Measurements from ENCODE around the gene KDM1A. TPM values are rescaled to one million over a fixed set of nuclear protein-coding genes. Genes with fewer than 3 reads are reported as not detected.

Gene KDM1A
- total RNA-seq, 1 experiment from 2014 or later, result 162 TPM

- Histone ChIP-seq H3K4me3 (replicated peaks in 1 of 2; ENCODE audit: low read depth in 1 of 2, low read length in 2 of 2) (no peak overlapping the region), H3K27ac (ENCODE audit: low read depth, low read length) (no peak overlapping the region), H2AFZ (ENCODE audit: low read depth, low read length, poor library complexity, severe bottlenecking) (no peak overlapping the region), H3K79me2 (ENCODE audit: insufficient read depth, low read length) (peaks cover 93% of the 10 kb centered on the region), H3K27me3 (ENCODE audit: insufficient read depth, low read length) (no peaks in the 10 kb centered on the region), H3K9me2 (ENCODE audit: insufficient read depth) (no peaks in the 10 kb centered on the region), H3K4me2 (ENCODE audit: low read length) (no peak overlapping the region), H3K36me3 (ENCODE audit: control insufficient read depth in 1 of 2, insufficient read depth in 2 of 2, low read length in 2 of 2) (no peaks in the 10 kb centered on the region; a peak in 1 of 4 replicates), H3K9ac (ENCODE audit: low read length) (no peak overlapping the region), H4K20me1 (ENCODE audit: insufficient read depth) (peaks cover 34% of the 10 kb centered on the region; the same call in 1 of the 2 replicates), H3K9me3 (ENCODE audit: control insufficient read depth in 1 of 2, insufficient read depth in 1 of 2, low read depth in 1 of 2, low read length in 2 of 2) (no peaks in the 10 kb centered on the region), H3K4me1 (ENCODE audit: control insufficient read depth in 1 of 2, insufficient read depth in 2 of 2, low read length in 2 of 2) (peaks cover 8 to 36% of the 10 kb centered on the region in 2 experiments; a peak in 3 of 4 replicates)
- TF ChIP-seq YY1 (IDR thresholded peaks at IDR 0.05; ENCODE audit: extremely low read depth, insufficient replicate concordance, low read depth, low read length) (no peak), MAX (IDR thresholded peaks at IDR 0.05) (no peak), ZNF274 (IDR thresholded peaks at IDR 0.05; ENCODE audit: low read depth, low read length) (no peak), ZFX (IDR thresholded peaks at IDR 0.05) (no peak), SRF (IDR thresholded peaks at IDR 0.05; ENCODE audit: low read depth) (no peak), JUND (IDR thresholded peaks at IDR 0.05) (no peak), SIN3A (IDR thresholded peaks at IDR 0.05; ENCODE audit: low read depth) (no peak), POLR2AphosphoS5 (IDR thresholded peaks at IDR 0.05; ENCODE audit: low read depth, low read length) (no peak), ATF3 (IDR thresholded peaks at IDR 0.05) (no peak), EGR1 (IDR thresholded peaks at IDR 0.05; ENCODE audit: low read depth) (no peak), EZH2phosphoT487 (IDR thresholded peaks at IDR 0.05; ENCODE audit: borderline replicate concordance) (no peak), ELF1 (IDR thresholded peaks at IDR 0.05; ENCODE audit: borderline replicate concordance, low read depth) (no peak), CEBPB (IDR thresholded peaks at IDR 0.05; ENCODE audit: low read depth) (no peak), CTCF (IDR thresholded peaks at IDR 0.05 in 2 of 3, conservative IDR thresholded peaks at IDR 0.05 in 1 of 3; ENCODE audit: borderline replicate concordance in 1 of 3, insufficient read depth in 1 of 3, low read depth in 2 of 3, low read length in 2 of 3) (no peak), CBX3 (IDR thresholded peaks at IDR 0.05; ENCODE audit: low read depth) (no peak), RAD21 (IDR thresholded peaks at IDR 0.05; ENCODE audit: low read depth) (no peak), SP1 (IDR thresholded peaks at IDR 0.05; ENCODE audit: low read depth) (no peak)
- TF ChIP-seq, protein P1, sequence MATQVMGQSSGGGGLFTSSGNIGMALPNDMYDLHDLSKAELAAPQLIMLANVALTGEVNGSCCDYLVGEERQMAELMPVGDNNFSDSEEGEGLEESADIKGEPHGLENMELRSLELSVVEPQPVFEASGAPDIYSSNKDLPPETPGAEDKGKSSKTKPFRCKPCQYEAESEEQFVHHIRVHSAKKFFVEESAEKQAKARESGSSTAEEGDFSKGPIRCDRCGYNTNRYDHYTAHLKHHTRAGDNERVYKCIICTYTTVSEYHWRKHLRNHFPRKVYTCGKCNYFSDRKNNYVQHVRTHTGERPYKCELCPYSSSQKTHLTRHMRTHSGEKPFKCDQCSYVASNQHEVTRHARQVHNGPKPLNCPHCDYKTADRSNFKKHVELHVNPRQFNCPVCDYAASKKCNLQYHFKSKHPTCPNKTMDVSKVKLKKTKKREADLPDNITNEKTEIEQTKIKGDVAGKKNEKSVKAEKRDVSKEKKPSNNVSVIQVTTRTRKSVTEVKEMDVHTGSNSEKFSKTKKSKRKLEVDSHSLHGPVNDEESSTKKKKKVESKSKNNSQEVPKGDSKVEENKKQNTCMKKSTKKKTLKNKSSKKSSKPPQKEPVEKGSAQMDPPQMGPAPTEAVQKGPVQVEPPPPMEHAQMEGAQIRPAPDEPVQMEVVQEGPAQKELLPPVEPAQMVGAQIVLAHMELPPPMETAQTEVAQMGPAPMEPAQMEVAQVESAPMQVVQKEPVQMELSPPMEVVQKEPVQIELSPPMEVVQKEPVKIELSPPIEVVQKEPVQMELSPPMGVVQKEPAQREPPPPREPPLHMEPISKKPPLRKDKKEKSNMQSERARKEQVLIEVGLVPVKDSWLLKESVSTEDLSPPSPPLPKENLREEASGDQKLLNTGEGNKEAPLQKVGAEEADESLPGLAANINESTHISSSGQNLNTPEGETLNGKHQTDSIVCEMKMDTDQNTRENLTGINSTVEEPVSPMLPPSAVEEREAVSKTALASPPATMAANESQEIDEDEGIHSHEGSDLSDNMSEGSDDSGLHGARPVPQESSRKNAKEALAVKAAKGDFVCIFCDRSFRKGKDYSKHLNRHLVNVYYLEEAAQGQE (IDR thresholded peaks at IDR 0.05; ENCODE audit: low read depth), result no peak
- TF ChIP-seq, protein P2, sequence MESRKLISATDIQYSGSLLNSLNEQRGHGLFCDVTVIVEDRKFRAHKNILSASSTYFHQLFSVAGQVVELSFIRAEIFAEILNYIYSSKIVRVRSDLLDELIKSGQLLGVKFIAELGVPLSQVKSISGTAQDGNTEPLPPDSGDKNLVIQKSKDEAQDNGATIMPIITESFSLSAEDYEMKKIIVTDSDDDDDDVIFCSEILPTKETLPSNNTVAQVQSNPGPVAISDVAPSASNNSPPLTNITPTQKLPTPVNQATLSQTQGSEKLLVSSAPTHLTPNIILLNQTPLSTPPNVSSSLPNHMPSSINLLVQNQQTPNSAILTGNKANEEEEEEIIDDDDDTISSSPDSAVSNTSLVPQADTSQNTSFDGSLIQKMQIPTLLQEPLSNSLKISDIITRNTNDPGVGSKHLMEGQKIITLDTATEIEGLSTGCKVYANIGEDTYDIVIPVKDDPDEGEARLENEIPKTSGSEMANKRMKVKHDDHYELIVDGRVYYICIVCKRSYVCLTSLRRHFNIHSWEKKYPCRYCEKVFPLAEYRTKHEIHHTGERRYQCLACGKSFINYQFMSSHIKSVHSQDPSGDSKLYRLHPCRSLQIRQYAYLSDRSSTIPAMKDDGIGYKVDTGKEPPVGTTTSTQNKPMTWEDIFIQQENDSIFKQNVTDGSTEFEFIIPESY (IDR thresholded peaks at IDR 0.05; ENCODE audit: extremely low read depth, insufficient replicate concordance, low read length), result no peak
- no TSS peak for BruUV-seq (replicated peaks)
- ATAC-seq (no peak), DNase-seq (ENCODE audit: low read depth, low spot score) (no peak)
- ChIA-PET RAD21 (ENCODE audit: low non-redundant PET in 1 of 2, low total read pairs in 2 of 2, uncharacterized antibody in 2 of 2, unreplicated experiment in 2 of 2) (no interaction called here), CTCF (no interaction called here), POLR2A (no interaction called here)
- intact Hi-C loops (cut with micrococcal nuclease), result no loop called here
Observed at GRCh38 chr1:23023174-23023845, 4.0 kb downstream of the KDM1A start.
